ENCODE measurements around the gene AXIN2.
"Not testable (repeated sequence)": the region's sequence is repeated elsewhere in the genome, so short reads cannot be mapped to it uniquely, and the experiment has no call there.

Gene AXIN2

DNA sequence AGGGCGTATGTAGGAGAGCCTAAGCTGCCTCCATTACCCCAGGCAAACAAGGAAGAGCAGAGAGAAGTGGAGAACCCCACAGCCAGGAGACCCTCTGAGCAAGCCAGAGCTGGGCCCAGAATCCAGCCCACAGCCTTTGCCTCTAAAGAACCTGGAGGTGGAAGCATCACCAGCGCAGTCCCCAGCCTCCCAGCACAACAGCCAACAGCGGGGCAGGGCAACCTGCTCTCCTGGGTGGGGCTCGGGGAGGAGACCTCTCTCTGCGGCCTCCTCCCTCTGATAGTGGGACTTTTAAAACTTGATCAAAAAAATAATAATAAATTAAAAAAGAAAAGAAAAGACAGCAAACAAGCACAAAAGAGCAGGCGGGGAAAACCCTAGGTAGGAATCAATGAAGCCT lies 45.9 kb downstream of the AXIN2 start:
- no peak for DNase-seq

- DNase-seq: no peak
These were observed 46.9 kb downstream of the AXIN2 start for GRCh38 chr17:65514541-65514940.

DNA sequence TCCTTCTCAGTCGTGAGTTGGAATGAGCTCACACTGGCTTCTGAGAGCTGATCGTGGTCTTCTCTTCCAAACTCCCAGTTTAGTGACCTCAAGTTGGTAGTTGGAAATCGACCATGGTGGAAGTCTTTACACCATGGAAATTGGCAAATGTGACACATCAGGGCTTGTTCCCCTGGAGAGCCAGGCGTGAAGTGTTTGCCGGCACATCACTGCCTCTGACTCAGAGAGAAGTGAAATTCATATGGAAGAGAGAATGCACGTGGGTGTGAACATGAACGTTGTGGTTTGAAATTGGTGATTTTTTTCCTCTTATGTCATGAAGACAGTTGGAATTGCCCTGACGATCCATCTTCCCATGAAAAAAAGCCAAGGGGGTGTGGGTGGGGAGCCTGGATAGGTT lies 47.4 kb downstream of the AXIN2 start:
- DNase-seq: no peak

GRCh38 chr17:65511316-65511715 lies 50.1 kb downstream of the AXIN2 start:
- DNase-seq: no peak

- no peak for DNase-seq
These were observed 52.4 kb downstream of the AXIN2 start for GRCh38 chr17:65509032-65509431.

DNA sequence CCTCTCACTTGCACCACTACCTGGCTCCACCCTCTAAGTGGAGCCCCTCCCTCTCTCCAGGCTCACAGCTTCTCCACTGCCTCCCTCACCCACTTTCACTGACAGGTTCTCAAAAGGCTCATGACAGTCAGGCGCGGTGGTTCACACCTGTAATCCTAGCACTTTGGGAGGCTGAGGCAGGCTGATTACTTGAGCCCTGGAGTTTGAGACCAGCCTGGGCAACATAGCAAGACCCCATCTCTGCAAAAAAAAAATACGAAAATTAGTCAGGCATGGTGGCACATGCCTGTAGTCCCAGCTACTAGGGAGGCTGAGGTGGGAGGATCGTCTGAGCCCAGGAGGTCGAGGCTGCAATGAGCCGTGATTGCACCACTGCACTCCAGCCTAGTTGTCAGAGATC lies 56.8 kb downstream of the AXIN2 start:
- not testable (repeated sequence) for DNase-seq

DNA sequence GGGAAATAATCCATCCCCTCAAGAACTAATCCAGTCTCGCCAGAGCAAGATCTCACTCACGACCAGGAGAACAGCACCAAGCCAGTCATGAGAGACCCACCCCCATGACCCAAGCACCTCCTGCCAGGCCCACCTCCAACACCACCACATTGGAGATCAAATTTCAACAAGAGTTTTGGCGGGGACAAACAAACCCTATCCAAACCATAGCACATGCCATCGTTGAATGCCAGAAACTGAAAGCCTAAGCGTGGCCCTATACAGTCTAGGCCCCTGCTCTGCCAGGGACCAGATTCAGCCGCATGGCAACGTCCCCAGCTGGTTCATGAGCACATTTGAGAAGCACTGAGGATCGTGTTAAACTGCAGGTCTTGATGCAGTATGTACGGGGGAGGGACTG lies 57.3 kb downstream of the AXIN2 start:
- no peak for DNase-seq

GRCh38 chr17:65503557-65503956 lies 57.9 kb downstream of the AXIN2 start:
- DNase-seq: no peak

DNA sequence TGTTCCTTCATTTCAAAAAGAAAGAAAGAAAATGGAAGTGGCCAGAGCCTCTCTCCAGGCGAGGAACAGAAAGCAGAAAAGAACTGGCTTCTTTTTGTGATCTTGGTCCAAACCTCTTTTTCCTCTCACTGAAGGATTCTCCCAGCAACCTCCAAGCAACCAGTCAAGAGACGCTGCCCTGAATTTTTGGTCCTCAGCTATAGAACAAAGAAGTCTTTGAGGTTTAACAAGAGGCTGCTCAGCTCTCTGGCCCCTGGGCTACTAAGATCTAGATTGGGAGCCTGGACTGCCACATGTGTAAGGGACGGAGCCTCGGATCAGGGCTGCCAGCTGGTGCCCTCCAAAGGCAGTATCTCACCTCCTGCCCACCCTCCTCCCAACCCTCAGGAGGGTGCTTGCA lies 62.6 kb downstream of the AXIN2 start:
- DNase-seq: no peak

- DNase-seq: no peak
These were observed 64.6 kb downstream of the AXIN2 start for GRCh38 chr17:65496801-65497200.

- DNase-seq: peak; percentile 4
These were observed 66.1 kb downstream of the AXIN2 start for GRCh38 chr17:65495122-65496055.

DNA sequence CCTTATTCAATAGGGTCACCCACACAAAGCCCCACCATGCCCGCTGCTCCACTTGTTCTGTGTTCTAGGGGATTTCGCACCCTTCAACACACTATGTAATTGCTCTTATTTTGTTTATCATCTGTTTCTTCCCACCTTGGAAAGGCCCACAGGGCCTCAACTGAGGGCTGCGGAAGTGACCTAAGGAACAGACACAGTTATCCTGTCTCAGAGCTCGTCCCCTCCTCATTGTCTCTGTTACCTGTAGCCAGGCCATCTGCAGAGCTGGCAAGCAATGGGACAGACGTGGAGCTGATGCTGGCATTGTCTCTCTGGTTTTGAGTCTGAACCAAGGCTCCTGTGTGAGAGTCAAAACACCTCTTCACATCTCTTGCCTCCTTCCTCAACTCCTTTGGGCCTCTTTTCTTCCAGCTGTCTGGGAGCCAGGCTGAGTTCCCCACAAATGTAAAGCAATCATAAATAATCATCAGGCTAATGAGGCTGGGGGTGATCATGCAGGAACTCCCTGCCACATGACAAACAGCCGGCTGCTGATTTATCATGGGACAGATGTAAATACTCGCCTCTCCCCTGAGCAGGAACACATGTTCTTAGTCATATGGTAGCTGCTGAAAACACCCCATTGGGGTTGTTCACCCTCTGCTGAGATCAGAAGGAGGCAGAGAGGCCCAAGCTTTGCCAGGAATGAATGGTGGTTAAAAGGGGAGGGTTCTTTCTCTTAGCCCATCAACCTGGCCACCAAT lies 71.9 kb downstream of the AXIN2 start:
- no peak for DNase-seq

GRCh38 chr17:65488665-65489064 lies 72.8 kb downstream of the AXIN2 start:
- DNase-seq: no peak

GRCh38 chr17:65487990-65488389 lies 73.5 kb downstream of the AXIN2 start:
- no peak for DNase-seq

GRCh38 chr17:65487161-65487560 lies 74.3 kb downstream of the AXIN2 start:
- DNase-seq: no peak

- DNase-seq: no peak
These were observed 75.8 kb downstream of the AXIN2 start for GRCh38 chr17:65485388-65486299.

DNA sequence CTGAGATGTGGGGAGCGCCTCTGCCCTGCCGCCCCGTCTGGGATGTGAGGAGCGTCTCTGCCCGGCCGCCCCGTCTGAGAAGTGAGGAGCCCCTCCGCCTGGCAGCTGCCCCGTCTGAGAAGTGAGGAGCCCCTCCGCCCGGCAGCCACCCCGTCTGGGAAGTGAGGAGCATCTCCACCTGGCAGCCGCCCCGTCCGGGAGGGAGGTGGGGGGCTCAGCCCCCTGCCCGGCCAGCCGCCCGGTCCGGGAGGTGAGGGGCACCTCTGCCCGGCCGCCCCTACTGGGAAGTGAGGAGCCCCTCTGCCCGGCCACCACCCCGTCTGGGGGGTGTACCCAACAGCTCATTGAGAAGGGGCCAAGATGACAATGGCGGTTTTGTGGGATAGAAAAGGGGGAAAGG lies 77.0 kb downstream of the AXIN2 start:
- DNase-seq: not testable (repeated sequence)

- no peak for DNase-seq
These were observed 78.0 kb downstream of the AXIN2 start for GRCh38 chr17:65483438-65483837.

DNA sequence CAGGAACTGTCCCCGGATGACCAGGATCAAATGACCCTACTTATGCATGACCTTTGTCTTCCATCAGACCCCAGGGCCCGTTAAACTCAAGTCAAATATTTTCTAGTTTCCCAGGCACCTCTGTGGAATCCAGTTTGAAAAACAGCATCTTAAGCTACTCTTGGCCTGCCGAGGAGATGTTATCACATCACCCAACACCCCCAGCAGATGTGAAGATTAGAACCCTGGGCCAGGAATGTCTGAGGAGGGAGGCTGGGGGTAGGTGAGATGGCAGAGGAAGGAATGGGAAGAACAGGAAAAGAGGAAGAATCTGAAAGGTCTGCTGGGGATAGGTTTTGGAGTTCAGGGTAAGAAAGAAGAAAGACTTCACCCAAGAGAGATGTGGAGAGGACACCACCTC lies 79.2 kb downstream of the AXIN2 start:
- no peak for DNase-seq

DNA sequence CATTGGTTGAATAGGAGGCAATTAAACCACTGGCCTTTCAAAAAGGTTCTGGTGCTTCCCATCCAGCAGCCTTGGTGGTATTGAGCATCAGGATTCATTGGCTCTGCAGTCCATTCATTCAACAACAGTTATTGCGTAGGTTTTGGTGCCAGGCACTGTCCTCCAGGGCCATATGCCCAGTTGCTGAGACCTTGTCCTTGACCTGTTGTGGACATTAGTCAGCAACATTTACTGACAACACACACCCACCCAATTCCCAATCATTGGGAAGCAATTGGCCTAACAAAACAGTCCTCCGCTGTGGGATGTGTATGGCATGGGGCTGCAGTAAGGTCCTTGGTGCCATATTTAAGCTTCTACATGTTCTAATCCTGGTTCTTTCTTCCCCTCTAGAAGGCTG lies 82.2 kb downstream of the AXIN2 start:
- DNase-seq: no peak

Data from activated CD4-positive, alpha-beta T cell treated with anti-CD3 and anti-CD28 coated beads, Interleukin-2, amount 50 U/mL, for 1 hour (primary cell).